HL-60 (cell line): Measurements from ENCODE around the gene PBX1.

Source experiments
- DNase-seq, 2 experiments: peaks; one replicate each; pipeline ENCODE4 v3.0.0-alpha.2; 2010 to 2020; ENCODE audit warnings: low read depth in 1 of 2, low spot score in 1 of 2
- H3K27ac ChIP-seq: fragments of 250-450 bp; sonication (Bioruptor Pico); replicated peaks from 2 replicates; pipeline ENCODE4 v1.5.1; 2020; ENCODE audit warnings: mild to moderate bottlenecking, moderate library complexity
- H3K27me3 ChIP-seq: fragments of 250-450 bp; sonication (Bioruptor Pico); 2 replicates; pipeline ENCODE4 v1.5.1; 2021; ENCODE audit warnings: mild to moderate bottlenecking, moderate library complexity; ENCODE audit not compliant: insufficient read depth, poor library complexity, severe bottlenecking
- H3K4me3 ChIP-seq: replicated peaks from 2 replicates; pipeline ENCODE4 v1.5.1; 2011; ENCODE audit warnings: mild to moderate bottlenecking, control low read depth, low read length; ENCODE audit not compliant: insufficient read depth
- CTCF ChIP-seq: IDR thresholded peaks from one replicate; pipeline ENCODE4 v1.5.1; 2011; ENCODE audit warnings: low read length, control low read depth, inconsistent platforms; ENCODE audit not compliant: insufficient read depth
- GABPA ChIP-seq: IDR thresholded peaks from 2 replicates; pipeline ENCODE4 v1.6.1; 2012; ENCODE audit warnings: low read depth
- POLR2AphosphoS5 ChIP-seq: IDR thresholded peaks from 2 replicates; pipeline ENCODE4 v1.6.1; 2012; ENCODE audit warnings: low read depth
- REST ChIP-seq: IDR thresholded peaks from 2 replicates; pipeline ENCODE4 v1.6.1; 2012; ENCODE audit warnings: low read depth; ENCODE audit not compliant: insufficient replicate concordance
- SPI1 ChIP-seq: IDR thresholded peaks from 2 replicates; pipeline ENCODE4 v1.6.1; 2012; ENCODE audit warnings: low read depth, mild to moderate bottlenecking, borderline replicate concordance

Gene PBX1

GRCh38 chr1:164781972-164782371, 223.0 kb downstream of the PBX1 start:
- TF ChIP-seq CTCF (no peak), REST (no peak), SPI1 (no peak), GABPA (no peak), POLR2AphosphoS5 (no peak)
- no peak for DNase-seq
- Histone ChIP-seq H3K27me3 (no peaks in the 10 kb centered on the region), H3K27ac (no peak overlapping the region), H3K4me3 (no peak overlapping the region)

GRCh38 chr1:164783778-164784555, 225.0 kb downstream of the PBX1 start:
- Histone ChIP-seq H3K4me3 (no peak overlapping the region), H3K27me3 (peaks cover 2% of the 10 kb centered on the region), H3K27ac (no peak overlapping the region)
- no peak for TF ChIP-seq POLR2AphosphoS5
- no peak for DNase-seq

GRCh38 chr1:164784960-164785359, 226.0 kb downstream of the PBX1 start:
- TF ChIP-seq CTCF: no peak
- no peak for TF ChIP-seq GABPA
- TF ChIP-seq SPI1: no peak
- TF ChIP-seq REST: no peak
- TF ChIP-seq POLR2AphosphoS5: no peak
- Histone ChIP-seq H3K4me3 (no peak overlapping the region), H3K27me3 (peaks cover 2% of the 10 kb centered on the region), H3K27ac (no peak overlapping the region)
- DNase-seq: no peak

- peaks cover 2% of the 10 kb centered on the region for H3K27me3 ChIP-seq
- TF ChIP-seq REST (no peak), CTCF (no peak), POLR2AphosphoS5 (no peak), GABPA (no peak)
- no peak overlapping the region for H3K27ac ChIP-seq
- DNase-seq: no peak
- H3K4me3 ChIP-seq: no peak overlapping the region
Observed at GRCh38 chr1:164785841-164786534, 227.0 kb downstream of the PBX1 start.
